Natural killer cell (primary cell): ENCODE data around the gene ATN1. TPM values are rescaled to one million over a fixed set of nuclear protein-coding genes. Genes with fewer than 3 reads are reported as not detected.

ENCODE experiments used
- ATAC-seq, 3 donors: fragments of 150-1000 bp in 2 of 3; fragments of 200-7000 bp in 1 of 3; cut with Tn5 transposase; 1 replicate in 1 of 3; 2 replicates in 2 of 3; pipeline ENCODE4 v1.10.0; 2021; ENCODE audit warnings: mild to moderate bottlenecking in 2 of 3, moderate library complexity in 2 of 3
- DNase-seq, 2 donors: peaks; one replicate each; pipeline versions ENCODE4 v3.0.0 to v3.0.0-alpha.2; 2013 to 2021; ENCODE audit warnings: mixed read lengths in 1 of 2
- H3K27ac ChIP-seq: one replicate; pipeline ENCODE4 v1.5.1; 2013; ENCODE audit warnings: mild to moderate bottlenecking, low read length
- H3K27me3 ChIP-seq: one replicate; pipeline ENCODE4 v1.6.1; 2013; ENCODE audit warnings: low read length; ENCODE audit not compliant: control insufficient read depth, insufficient read depth
- H3K36me3 ChIP-seq: one replicate; pipeline ENCODE4 v1.6.1; 2013; ENCODE audit warnings: low read length; ENCODE audit not compliant: control insufficient read depth, insufficient read depth
- H3K4me1 ChIP-seq: one replicate; pipeline ENCODE4 v1.6.1; 2013; ENCODE audit warnings: low read length; ENCODE audit not compliant: control insufficient read depth, insufficient read depth
- H3K4me3 ChIP-seq: one replicate; pipeline ENCODE4 v1.5.1; 2013; ENCODE audit warnings: low read length
- H3K9me3 ChIP-seq: one replicate; pipeline ENCODE4 v1.6.1; 2013; ENCODE audit warnings: low read length; ENCODE audit not compliant: control insufficient read depth, insufficient read depth
- H3K27ac Mint-ChIP-seq, 2 donors: one replicate each; pipeline ENCODE4 v1.8.0; 2022; ENCODE audit warnings: mild to moderate bottlenecking in 2 of 2, mixed read lengths in 2 of 2, moderate library complexity in 1 of 2
- H3K27me3 Mint-ChIP-seq, 2 donors: one replicate each; pipeline ENCODE4 v1.8.0; 2022; ENCODE audit warnings: low read depth in 2 of 2, mixed read lengths in 2 of 2
- H3K36me3 Mint-ChIP-seq: one replicate; pipeline ENCODE4 v1.8.0; 2022; ENCODE audit warnings: mixed read lengths
- H3K4me1 Mint-ChIP-seq, 2 donors: one replicate each; pipeline ENCODE4 v1.8.0; 2022; ENCODE audit warnings: mixed read lengths in 2 of 2
- H3K4me3 Mint-ChIP-seq: one replicate; pipeline ENCODE4 v1.8.0; 2022; ENCODE audit warnings: mild to moderate bottlenecking, moderate library complexity, mixed read lengths
- H3K9me3 Mint-ChIP-seq, 2 donors: one replicate each; pipeline ENCODE4 v1.8.0; 2022; ENCODE audit warnings: mixed read lengths in 2 of 2
- WGBS: methylation state at CpG from one replicate; pipeline ENCODE4 v1.1.7; 2013; ENCODE audit warnings: missing lambda C conversion rate; ENCODE audit not compliant: insufficient coverage; 5-methylcytosine and 5-hydroxymethylcytosine counted together
- intact Hi-C: fragments of 100-400 bp; cut with micrococcal nuclease; formaldehyde crosslinking; loops from one replicate; pipeline ENCODE4 v1.14.2; 2022
- total RNA-seq, 4 donors: library from RNA; stranded (reverse); fragments of 120-200 nt in 1 of 4; gene quantifications; one replicate each; pipeline versions ENCODE4 v1.2.3 to v1.2.4, GENCODE V29; 2013 to 2022
- TF ChIP-seq, protein P1 (sequence below): fragments of 200-600 bp; IDR thresholded peaks from one replicate; pipeline ENCODE4 v1.8.0; 2022; ENCODE audit warnings: antibody characterized with exemption

Gene ATN1
- total RNA-seq, 3 donors from 2014 or later (not counting 1 experiment from before 2014, with no cell fraction given): 29.3 to 34.0 (median 31.9) TPM

DNA sequence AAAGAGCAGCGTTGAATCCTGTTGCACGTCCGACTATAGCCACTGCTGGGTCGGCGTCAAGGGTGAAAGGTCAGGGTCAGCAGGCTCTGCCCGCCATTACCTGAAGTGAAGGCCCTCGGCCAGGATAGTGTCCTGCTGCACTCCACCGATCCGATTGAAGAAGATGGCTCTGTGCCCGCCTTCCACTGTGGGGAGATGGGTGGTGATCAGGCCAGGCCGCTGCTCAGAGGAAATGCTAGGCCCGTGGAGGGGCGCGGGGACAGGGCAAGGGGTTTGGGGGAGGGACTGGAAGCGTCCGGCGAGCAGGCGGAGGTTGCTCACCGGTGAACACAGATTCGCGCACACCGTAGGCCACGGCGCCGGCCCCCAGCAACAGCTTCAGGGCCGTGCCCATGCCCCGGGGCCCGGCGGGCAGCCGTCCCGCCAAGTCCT, 42.4 kb downstream of the ATN1 start:
- Histone ChIP-seq H3K27me3 (no peaks in the 10 kb centered on the region), H3K36me3 (peaks cover 51% of the 10 kb centered on the region), H3K4me3 (peak overlapping the region; percentile 68), H3K9me3 (no peaks in the 10 kb centered on the region), H3K4me1 (peaks cover 22% of the 10 kb centered on the region), H3K27ac (peak overlapping the region; percentile 73)
- TF ChIP-seq, protein P1, sequence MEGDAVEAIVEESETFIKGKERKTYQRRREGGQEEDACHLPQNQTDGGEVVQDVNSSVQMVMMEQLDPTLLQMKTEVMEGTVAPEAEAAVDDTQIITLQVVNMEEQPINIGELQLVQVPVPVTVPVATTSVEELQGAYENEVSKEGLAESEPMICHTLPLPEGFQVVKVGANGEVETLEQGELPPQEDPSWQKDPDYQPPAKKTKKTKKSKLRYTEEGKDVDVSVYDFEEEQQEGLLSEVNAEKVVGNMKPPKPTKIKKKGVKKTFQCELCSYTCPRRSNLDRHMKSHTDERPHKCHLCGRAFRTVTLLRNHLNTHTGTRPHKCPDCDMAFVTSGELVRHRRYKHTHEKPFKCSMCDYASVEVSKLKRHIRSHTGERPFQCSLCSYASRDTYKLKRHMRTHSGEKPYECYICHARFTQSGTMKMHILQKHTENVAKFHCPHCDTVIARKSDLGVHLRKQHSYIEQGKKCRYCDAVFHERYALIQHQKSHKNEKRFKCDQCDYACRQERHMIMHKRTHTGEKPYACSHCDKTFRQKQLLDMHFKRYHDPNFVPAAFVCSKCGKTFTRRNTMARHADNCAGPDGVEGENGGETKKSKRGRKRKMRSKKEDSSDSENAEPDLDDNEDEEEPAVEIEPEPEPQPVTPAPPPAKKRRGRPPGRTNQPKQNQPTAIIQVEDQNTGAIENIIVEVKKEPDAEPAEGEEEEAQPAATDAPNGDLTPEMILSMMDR: no peak
- H3K9me3 Mint-ChIP-seq: no peaks in the 10 kb centered on the region
- under 1% methylated on average over 31 of the region's 31 CpGs for WGBS
- H3K36me3 Mint-ChIP-seq: peaks cover 6% of the 10 kb centered on the region
- intact Hi-C loops: loop anchor here (1.0 kb wide), 5 partner anchors 27 to 118 kb away; partner anchors contain the start of genes LPCAT3, RNU7-1, SPSB2 and USP5
- ATAC-seq: peak; percentile 6 to 34 (median 6)
- H3K27me3 Mint-ChIP-seq: no peaks in the 10 kb centered on the region
- peak overlapping the region; percentile 94 to 99 for H3K27ac Mint-ChIP-seq
- no peak for DNase-seq
- H3K4me1 Mint-ChIP-seq: peaks cover 28% of the 10 kb centered on the region in 2 donors
- H3K4me3 Mint-ChIP-seq: peak overlapping the region; percentile 99

DNA sequence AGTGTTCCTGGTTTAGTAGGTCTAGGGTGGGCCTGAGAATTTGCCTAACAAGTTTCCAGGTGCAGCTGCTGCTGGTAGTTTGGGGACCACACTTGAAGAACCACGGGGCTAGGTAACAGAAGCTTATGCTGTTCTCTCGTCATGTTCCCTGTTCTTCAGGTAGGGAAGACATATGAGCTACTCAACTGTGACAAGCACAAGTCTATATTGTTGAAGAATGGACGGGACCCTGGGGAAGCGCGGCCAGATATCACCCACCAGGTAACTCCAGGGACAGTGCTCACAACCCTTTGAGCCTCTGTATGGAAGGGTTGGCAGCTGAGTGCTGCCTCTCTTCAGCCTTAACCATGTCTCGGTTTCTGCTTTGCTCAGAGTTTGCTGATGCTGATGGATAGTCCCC, 46.4 kb downstream of the ATN1 start:
- WGBS: 94% methylated on average over 6 of the region's 6 CpGs
- no peaks in the 10 kb centered on the region for H3K9me3 Mint-ChIP-seq
- intact Hi-C loops: no loop called here
- H3K27me3 ChIP-seq: no peaks in the 10 kb centered on the region
- H3K27me3 Mint-ChIP-seq: no peaks in the 10 kb centered on the region
- ATAC-seq: no peak
- H3K27ac Mint-ChIP-seq: no peak overlapping the region
- TF ChIP-seq, protein P1: no peak
- H3K4me1 Mint-ChIP-seq: peaks cover 22 to 24% of the 10 kb centered on the region in 2 donors
- peaks cover 17% of the 10 kb centered on the region for H3K4me1 ChIP-seq
- H3K9me3 ChIP-seq: no peaks in the 10 kb centered on the region
- no peak overlapping the region for H3K4me3 ChIP-seq
- no peak overlapping the region for H3K4me3 Mint-ChIP-seq
- no peak overlapping the region for H3K27ac ChIP-seq
- H3K36me3 Mint-ChIP-seq: peaks cover 8% of the 10 kb centered on the region
- H3K36me3 ChIP-seq: peaks cover 48% of the 10 kb centered on the region
- no peak for DNase-seq

DNA sequence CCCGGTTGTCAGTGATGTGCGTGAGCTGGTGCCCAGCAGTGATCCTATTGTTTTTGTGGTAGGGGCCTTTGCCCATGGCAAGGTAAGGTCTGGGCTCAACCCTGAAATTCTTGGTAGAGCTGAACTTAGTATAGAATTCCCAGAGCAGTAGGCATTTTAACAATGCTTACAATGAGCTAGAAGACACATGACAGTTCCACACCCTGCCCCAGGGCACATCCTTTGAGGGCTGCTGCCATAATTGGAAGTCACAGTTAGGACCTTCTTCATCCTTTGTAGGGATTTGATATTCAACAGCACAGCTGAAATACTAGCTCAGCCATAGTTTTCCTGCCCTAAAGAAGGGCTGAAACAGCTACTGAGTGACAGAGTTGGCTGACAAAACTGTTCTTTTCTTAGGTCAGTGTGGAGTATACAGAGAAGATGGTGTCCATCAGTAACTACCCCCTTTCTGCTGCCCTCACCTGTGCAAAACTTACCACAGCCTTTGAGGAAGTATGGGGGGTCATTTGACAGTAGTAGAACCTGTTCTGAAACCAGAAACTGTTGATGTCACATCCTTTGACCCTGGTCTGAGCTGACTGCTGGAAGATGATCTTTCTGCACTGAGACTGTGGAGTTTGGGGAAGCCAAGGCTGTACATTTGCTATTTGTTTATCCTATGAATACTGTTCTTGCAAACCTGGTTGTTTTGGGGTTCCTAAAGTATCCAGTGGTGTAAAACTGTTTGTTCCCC, 47.7 kb downstream of the ATN1 start:
- H3K27ac ChIP-seq: no peak overlapping the region
- no peaks in the 10 kb centered on the region for H3K9me3 ChIP-seq
- no peaks in the 10 kb centered on the region for H3K27me3 Mint-ChIP-seq
- H3K4me3 ChIP-seq: no peak overlapping the region
- H3K4me1 ChIP-seq: peaks cover 6% of the 10 kb centered on the region
- TF ChIP-seq, protein P1: no peak
- WGBS: 94% methylated on average over 2 of the region's 2 CpGs
- H3K27me3 ChIP-seq: no peaks in the 10 kb centered on the region
- intact Hi-C loops: no loop called here
- H3K27ac Mint-ChIP-seq: no peak overlapping the region
- no peaks in the 10 kb centered on the region for H3K9me3 Mint-ChIP-seq
- ATAC-seq (no peak), DNase-seq (no peak)
- peaks cover 53% of the 10 kb centered on the region for H3K36me3 ChIP-seq
- peaks cover 8% of the 10 kb centered on the region for H3K36me3 Mint-ChIP-seq
- H3K4me1 Mint-ChIP-seq: peaks cover 18 to 21% of the 10 kb centered on the region in 2 donors
- H3K4me3 Mint-ChIP-seq: no peak overlapping the region
